Liver (tissue), 9 donors: ENCODE data around the gene DRD4. TPM values are rescaled to one million over a fixed set of nuclear protein-coding genes. Genes with fewer than 3 reads are reported as not detected.

Experiments
- DNase-seq: peaks from one replicate; pipeline ENCODE4 v3.0.0-alpha.2; 2017; ENCODE audit warnings: low spot score
- H3K27ac ChIP-seq, 2 donors: one replicate each; pipeline ENCODE4 v1.7.0; 2013; ENCODE audit warnings: inconsistent platforms in 2 of 2, low read length in 2 of 2, control low read depth in 1 of 2, low read depth in 1 of 2, mild to moderate bottlenecking in 1 of 2
- H3K27me3 ChIP-seq, 4 donors: one replicate each; pipeline versions ENCODE4 v1.6.1 to v1.7.0; 2013; ENCODE audit warnings: low read length in 3 of 4, inconsistent platforms in 1 of 4, mild to moderate bottlenecking in 1 of 4, moderate library complexity in 1 of 4; ENCODE audit not compliant: control insufficient read depth in 4 of 4, insufficient read depth in 4 of 4
- H3K36me3 ChIP-seq, 4 donors: one replicate each; pipeline versions ENCODE4 v1.6.1 to v1.7.0; 2013; ENCODE audit warnings: low read length in 3 of 4, mild to moderate bottlenecking in 3 of 4, low read depth in 1 of 4, moderate library complexity in 1 of 4; ENCODE audit not compliant: control insufficient read depth in 4 of 4, insufficient read depth in 3 of 4
- H3K4me1 ChIP-seq, 4 donors: one replicate each; pipeline versions ENCODE4 v1.6.1 to v1.7.0; 2013; ENCODE audit warnings: low read length in 3 of 4, mild to moderate bottlenecking in 3 of 4, moderate library complexity in 1 of 4; ENCODE audit not compliant: control insufficient read depth in 4 of 4, insufficient read depth in 4 of 4
- H3K4me3 ChIP-seq, 3 donors: one replicate each; pipeline versions ENCODE4 v1.6.1 to v1.7.0; 2013; ENCODE audit warnings: low read length in 3 of 3, control low read depth in 1 of 3, low read depth in 1 of 3, mild to moderate bottlenecking in 1 of 3
- H3K9ac ChIP-seq, 2 donors: one replicate each; pipeline ENCODE4 v1.7.0; 2013; ENCODE audit warnings: low read length in 2 of 2, mild to moderate bottlenecking in 2 of 2, moderate library complexity in 2 of 2, control low read depth in 1 of 2, low read depth in 1 of 2
- H3K9me3 ChIP-seq, 4 donors: one replicate each; pipeline versions ENCODE4 v1.6.1 to v1.7.0; 2013; ENCODE audit warnings: low read length in 3 of 4; ENCODE audit not compliant: control insufficient read depth in 4 of 4
- EGR1 ChIP-seq, 2 donors: IDR thresholded peaks; 2 replicates each; pipeline ENCODE4 v1.6.1; 2016 to 2018; ENCODE audit warnings: antibody characterized with exemption in 2 of 2, low read depth in 2 of 2
- FOXA1 ChIP-seq: IDR thresholded peaks from 2 replicates; pipeline ENCODE4 v1.6.1; 2016; ENCODE audit warnings: antibody characterized with exemption
- FOXA2 ChIP-seq: IDR thresholded peaks from 2 replicates; pipeline ENCODE4 v1.6.1; 2016; ENCODE audit warnings: antibody characterized with exemption
- GABPA ChIP-seq, 2 donors: IDR thresholded peaks in 1 of 2; conservative IDR thresholded peaks in 1 of 2; 2 replicates each; pipeline ENCODE4 v1.6.1; 2016; ENCODE audit warnings: antibody characterized with exemption in 2 of 2, mild to moderate bottlenecking in 1 of 2, moderate library complexity in 1 of 2
- HNF4A ChIP-seq, 2 donors: conservative IDR thresholded peaks; 2 replicates each; pipeline ENCODE4 v1.6.1; 2016; ENCODE audit warnings: antibody characterized with exemption in 2 of 2, mild to moderate bottlenecking in 2 of 2
- HNF4G ChIP-seq: IDR thresholded peaks from 2 replicates; pipeline ENCODE4 v1.6.1; 2016; ENCODE audit warnings: antibody characterized with exemption
- JUND ChIP-seq, 2 donors: IDR thresholded peaks; 2 replicates each; pipeline ENCODE4 v1.6.1; 2016; ENCODE audit warnings: antibody characterized with exemption in 2 of 2
- NR2F2 ChIP-seq: IDR thresholded peaks from 2 replicates; pipeline ENCODE4 v1.6.1; 2016; ENCODE audit warnings: antibody characterized with exemption
- RAD21 ChIP-seq, 2 donors: IDR thresholded peaks; 2 replicates each; pipeline ENCODE4 v1.6.1; 2016; ENCODE audit warnings: antibody characterized with exemption in 2 of 2, mild to moderate bottlenecking in 2 of 2
- RXRA ChIP-seq, 2 donors: IDR thresholded peaks; 2 replicates each; pipeline ENCODE4 v1.6.1; 2017 to 2018; ENCODE audit warnings: antibody characterized with exemption in 2 of 2, mild to moderate bottlenecking in 1 of 2
- SP1 ChIP-seq: IDR thresholded peaks from 2 replicates; pipeline ENCODE4 v1.6.1; 2018; ENCODE audit warnings: antibody characterized with exemption, mild to moderate bottlenecking
- TAF1 ChIP-seq: conservative IDR thresholded peaks from 2 replicates; pipeline ENCODE4 v1.6.1; 2016; ENCODE audit warnings: antibody characterized with exemption, mild to moderate bottlenecking
- YY1 ChIP-seq: IDR thresholded peaks from 2 replicates; pipeline ENCODE4 v1.6.1; 2016; ENCODE audit warnings: antibody characterized with exemption, mild to moderate bottlenecking
- WGBS: extraction: QIAGEN DNeasy Blood & Tissue Kit; methylation state at CpG from one replicate; pipeline ENCODE4 v1.1.7; 2013; 5-methylcytosine and 5-hydroxymethylcytosine counted together
- polyA plus RNA-seq, 2 donors: library from polyadenylated mRNA; stranded (reverse) in 1 of 2; unstranded in 1 of 2; fragments of 200-250 nt in 1 of 2; fragments of >200 nt in 1 of 2; fragmentation: Nextera tagmentation in 1 of 2; extraction: Ambion mirVana in 1 of 2; gene quantifications; one replicate each; pipeline versions ENCODE4 v1.2.1 to v1.2.3, GENCODE V29; 2013 to 2015
- total RNA-seq, 2 donors: library from RNA; depleted of rRNA; stranded (reverse); fragments of >200 nt; gene quantifications; one replicate each; pipeline ENCODE4 v1.2.3, GENCODE V29; 2014
- TF ChIP-seq, protein P1 (sequence below): IDR thresholded peaks from 2 replicates; pipeline ENCODE4 v1.6.1; 2016; ENCODE audit warnings: antibody characterized with exemption, mild to moderate bottlenecking
- TF ChIP-seq, protein P2 (sequence below): IDR thresholded peaks from 2 replicates; pipeline ENCODE4 v1.6.1; 2016; ENCODE audit warnings: antibody characterized with exemption
- TF ChIP-seq, protein P3 (sequence below): IDR thresholded peaks from 2 replicates; pipeline ENCODE4 v1.6.1; 2016; ENCODE audit warnings: antibody characterized with exemption
- TF ChIP-seq, protein P4 (sequence below): IDR thresholded peaks from 2 replicates; pipeline ENCODE4 v1.6.1; 2016; ENCODE audit warnings: antibody characterized with exemption
- TF ChIP-seq, protein P5 (sequence below): fragments of 150-350 bp; IDR thresholded peaks from 2 replicates; pipeline ENCODE4 v1.5.1; 2017; ENCODE audit warnings: improper control_type of control experiment, low read depth, low read length; ENCODE audit not compliant: missing input control
- donor health status: healthy.
- donor health status: healthy.
- donor health status: healthy.
- donor health status: healthy.
- donor health status: healthy.

DRD4 gene
- total and polyA plus RNA-seq, 4 donors, result not detected

DNA sequence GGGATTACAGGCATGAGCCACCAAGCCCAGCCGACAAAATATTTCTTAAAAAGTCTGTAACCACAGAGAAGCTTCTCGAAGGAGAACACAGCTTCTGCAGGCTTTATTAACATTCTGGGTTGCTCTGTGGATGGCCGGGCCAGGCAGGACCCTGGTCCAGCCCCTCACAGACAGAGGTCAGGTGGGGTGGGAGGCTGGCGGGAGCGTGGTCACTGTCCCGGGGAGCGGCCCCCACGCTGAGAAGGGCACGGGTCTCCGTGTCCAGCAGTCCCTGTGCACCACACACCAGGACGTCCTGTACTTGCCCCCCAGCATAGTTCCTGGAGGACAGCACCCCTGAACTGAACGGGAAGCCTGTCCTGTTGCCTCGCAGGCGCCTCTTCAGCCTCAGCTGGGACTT is 19.4 kb downstream of the DRD4 start:
- Histone ChIP-seq H3K27ac (peak overlapping the region in 1 of 2 donors; percentile 63), H3K36me3 (peaks cover 0 to 5% (median 2%) of the 10 kb centered on the region in 4 donors), H3K4me3 (no peak overlapping the region), H3K27me3 (no peaks in the 10 kb centered on the region), H3K9ac (no peak overlapping the region), H3K4me1 (peaks cover 13 to 59% (median 50%) of the 10 kb centered on the region in 4 donors), H3K9me3 (no peaks in the 10 kb centered on the region)
- 85% methylated on average over 14 of the region's 14 CpGs for WGBS
- no peak for TF ChIP-seq HNF4G
- TF ChIP-seq EGR1 (IDR thresholded peaks at IDR 0.05; ENCODE audit: low read depth in 2 of 2), result no peak
- TF ChIP-seq HNF4A (conservative IDR thresholded peaks at IDR 0.05), result no peak
- TF ChIP-seq, protein P1, sequence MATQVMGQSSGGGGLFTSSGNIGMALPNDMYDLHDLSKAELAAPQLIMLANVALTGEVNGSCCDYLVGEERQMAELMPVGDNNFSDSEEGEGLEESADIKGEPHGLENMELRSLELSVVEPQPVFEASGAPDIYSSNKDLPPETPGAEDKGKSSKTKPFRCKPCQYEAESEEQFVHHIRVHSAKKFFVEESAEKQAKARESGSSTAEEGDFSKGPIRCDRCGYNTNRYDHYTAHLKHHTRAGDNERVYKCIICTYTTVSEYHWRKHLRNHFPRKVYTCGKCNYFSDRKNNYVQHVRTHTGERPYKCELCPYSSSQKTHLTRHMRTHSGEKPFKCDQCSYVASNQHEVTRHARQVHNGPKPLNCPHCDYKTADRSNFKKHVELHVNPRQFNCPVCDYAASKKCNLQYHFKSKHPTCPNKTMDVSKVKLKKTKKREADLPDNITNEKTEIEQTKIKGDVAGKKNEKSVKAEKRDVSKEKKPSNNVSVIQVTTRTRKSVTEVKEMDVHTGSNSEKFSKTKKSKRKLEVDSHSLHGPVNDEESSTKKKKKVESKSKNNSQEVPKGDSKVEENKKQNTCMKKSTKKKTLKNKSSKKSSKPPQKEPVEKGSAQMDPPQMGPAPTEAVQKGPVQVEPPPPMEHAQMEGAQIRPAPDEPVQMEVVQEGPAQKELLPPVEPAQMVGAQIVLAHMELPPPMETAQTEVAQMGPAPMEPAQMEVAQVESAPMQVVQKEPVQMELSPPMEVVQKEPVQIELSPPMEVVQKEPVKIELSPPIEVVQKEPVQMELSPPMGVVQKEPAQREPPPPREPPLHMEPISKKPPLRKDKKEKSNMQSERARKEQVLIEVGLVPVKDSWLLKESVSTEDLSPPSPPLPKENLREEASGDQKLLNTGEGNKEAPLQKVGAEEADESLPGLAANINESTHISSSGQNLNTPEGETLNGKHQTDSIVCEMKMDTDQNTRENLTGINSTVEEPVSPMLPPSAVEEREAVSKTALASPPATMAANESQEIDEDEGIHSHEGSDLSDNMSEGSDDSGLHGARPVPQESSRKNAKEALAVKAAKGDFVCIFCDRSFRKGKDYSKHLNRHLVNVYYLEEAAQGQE, result no peak
- TF ChIP-seq, protein P2, sequence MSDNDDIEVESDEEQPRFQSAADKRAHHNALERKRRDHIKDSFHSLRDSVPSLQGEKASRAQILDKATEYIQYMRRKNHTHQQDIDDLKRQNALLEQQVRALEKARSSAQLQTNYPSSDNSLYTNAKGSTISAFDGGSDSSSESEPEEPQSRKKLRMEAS, result no peak
- TF ChIP-seq TAF1, result no peak
- no peak for TF ChIP-seq YY1
- TF ChIP-seq RAD21 (IDR thresholded peaks at IDR 0.05), result no peak
- TF ChIP-seq GABPA (IDR thresholded peaks at IDR 0.05 in 1 of 2, conservative IDR thresholded peaks at IDR 0.05 in 1 of 2), result no peak
- TF ChIP-seq NR2F2, result no peak
- TF ChIP-seq, protein P3, sequence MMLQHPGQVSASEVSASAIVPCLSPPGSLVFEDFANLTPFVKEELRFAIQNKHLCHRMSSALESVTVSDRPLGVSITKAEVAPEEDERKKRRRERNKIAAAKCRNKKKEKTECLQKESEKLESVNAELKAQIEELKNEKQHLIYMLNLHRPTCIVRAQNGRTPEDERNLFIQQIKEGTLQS, result no peak
- TF ChIP-seq, protein P4, sequence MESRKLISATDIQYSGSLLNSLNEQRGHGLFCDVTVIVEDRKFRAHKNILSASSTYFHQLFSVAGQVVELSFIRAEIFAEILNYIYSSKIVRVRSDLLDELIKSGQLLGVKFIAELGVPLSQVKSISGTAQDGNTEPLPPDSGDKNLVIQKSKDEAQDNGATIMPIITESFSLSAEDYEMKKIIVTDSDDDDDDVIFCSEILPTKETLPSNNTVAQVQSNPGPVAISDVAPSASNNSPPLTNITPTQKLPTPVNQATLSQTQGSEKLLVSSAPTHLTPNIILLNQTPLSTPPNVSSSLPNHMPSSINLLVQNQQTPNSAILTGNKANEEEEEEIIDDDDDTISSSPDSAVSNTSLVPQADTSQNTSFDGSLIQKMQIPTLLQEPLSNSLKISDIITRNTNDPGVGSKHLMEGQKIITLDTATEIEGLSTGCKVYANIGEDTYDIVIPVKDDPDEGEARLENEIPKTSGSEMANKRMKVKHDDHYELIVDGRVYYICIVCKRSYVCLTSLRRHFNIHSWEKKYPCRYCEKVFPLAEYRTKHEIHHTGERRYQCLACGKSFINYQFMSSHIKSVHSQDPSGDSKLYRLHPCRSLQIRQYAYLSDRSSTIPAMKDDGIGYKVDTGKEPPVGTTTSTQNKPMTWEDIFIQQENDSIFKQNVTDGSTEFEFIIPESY, result no peak
- no peak for TF ChIP-seq FOXA2
- no peak for TF ChIP-seq FOXA1
- no peak for TF ChIP-seq SP1
- TF ChIP-seq RXRA (IDR thresholded peaks at IDR 0.05), result no peak
- TF ChIP-seq, protein P5, sequence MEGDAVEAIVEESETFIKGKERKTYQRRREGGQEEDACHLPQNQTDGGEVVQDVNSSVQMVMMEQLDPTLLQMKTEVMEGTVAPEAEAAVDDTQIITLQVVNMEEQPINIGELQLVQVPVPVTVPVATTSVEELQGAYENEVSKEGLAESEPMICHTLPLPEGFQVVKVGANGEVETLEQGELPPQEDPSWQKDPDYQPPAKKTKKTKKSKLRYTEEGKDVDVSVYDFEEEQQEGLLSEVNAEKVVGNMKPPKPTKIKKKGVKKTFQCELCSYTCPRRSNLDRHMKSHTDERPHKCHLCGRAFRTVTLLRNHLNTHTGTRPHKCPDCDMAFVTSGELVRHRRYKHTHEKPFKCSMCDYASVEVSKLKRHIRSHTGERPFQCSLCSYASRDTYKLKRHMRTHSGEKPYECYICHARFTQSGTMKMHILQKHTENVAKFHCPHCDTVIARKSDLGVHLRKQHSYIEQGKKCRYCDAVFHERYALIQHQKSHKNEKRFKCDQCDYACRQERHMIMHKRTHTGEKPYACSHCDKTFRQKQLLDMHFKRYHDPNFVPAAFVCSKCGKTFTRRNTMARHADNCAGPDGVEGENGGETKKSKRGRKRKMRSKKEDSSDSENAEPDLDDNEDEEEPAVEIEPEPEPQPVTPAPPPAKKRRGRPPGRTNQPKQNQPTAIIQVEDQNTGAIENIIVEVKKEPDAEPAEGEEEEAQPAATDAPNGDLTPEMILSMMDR, result no peak
- no peak for TF ChIP-seq JUND (IDR thresholded peaks at IDR 0.05)
- DNase-seq, result no peak
